ENCODE measurements around the gene ZSWIM6.
A peak's percentile ranks its signal among the peaks of the same experiment; 100 is the strongest.

DNA sequence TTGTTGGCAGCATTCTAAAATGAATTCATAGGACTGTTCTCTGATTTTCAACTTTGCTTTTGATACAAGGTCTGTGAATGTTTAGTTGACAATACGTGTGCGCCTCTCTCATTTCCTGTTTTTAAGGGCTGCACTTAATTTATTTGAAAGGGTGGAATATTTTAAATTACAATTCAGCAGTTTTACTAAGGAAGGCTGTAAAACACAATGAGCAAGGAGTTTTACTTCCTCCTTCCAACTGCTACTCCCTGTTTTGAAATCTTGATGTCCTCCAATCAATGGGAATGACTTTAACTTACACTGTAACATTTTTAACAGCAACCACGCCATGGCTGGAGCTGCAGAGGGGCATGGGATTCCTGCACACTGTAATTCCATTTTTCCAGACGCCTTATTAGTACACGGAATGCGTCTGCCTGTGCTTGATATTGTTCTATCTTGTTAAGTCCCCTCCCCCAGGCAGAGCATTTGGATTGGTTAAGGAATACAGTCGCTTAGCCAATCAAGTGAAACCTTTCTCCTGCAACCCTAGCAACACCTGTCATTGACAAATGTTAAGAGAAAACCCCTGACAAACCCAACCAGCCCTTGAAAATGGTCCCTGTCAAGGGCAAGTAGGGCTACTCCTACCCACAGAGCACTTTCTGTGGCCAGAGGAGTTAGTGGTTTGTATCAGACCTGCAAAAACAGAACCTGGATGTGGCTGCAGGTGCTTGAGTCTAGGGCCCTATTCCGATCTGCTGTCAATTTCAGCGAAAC is 12.5 kb upstream of the ZSWIM6 start:
- TF ChIP-seq, protein P1, sequence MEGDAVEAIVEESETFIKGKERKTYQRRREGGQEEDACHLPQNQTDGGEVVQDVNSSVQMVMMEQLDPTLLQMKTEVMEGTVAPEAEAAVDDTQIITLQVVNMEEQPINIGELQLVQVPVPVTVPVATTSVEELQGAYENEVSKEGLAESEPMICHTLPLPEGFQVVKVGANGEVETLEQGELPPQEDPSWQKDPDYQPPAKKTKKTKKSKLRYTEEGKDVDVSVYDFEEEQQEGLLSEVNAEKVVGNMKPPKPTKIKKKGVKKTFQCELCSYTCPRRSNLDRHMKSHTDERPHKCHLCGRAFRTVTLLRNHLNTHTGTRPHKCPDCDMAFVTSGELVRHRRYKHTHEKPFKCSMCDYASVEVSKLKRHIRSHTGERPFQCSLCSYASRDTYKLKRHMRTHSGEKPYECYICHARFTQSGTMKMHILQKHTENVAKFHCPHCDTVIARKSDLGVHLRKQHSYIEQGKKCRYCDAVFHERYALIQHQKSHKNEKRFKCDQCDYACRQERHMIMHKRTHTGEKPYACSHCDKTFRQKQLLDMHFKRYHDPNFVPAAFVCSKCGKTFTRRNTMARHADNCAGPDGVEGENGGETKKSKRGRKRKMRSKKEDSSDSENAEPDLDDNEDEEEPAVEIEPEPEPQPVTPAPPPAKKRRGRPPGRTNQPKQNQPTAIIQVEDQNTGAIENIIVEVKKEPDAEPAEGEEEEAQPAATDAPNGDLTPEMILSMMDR (IDR thresholded peaks at IDR 0.05): no peak
- TF ChIP-seq POLR2AphosphoS5 (IDR thresholded peaks at IDR 0.05): peak in 1 of 3 donors; percentile 15
- no peak for TF ChIP-seq EP300 (IDR thresholded peaks at IDR 0.05; ENCODE audit: low read depth)

Data from transverse colon (tissue), 4 donors.